Activated naive CD8-positive, alpha-beta T cell treated with anti-CD3 and anti-CD28 coated beads for 36 hours (primary cell): Measurements from ENCODE around the gene CCDC178. TPM values are rescaled to one million over a fixed set of nuclear protein-coding genes. Genes with fewer than 3 reads are reported as not detected.
"Not testable (repeated sequence)": the region's sequence is repeated elsewhere in the genome, so short reads cannot be mapped to it uniquely, and the experiment has no call there.

Experiments used
- DNase-seq: peaks from one replicate; pipeline ENCODE4 v3.0.0; 2021
- H3K27ac Mint-ChIP-seq: one replicate; pipeline ENCODE4 v1.8.0; 2022; ENCODE audit warnings: mild to moderate bottlenecking, moderate library complexity, mixed read lengths
- H3K27me3 Mint-ChIP-seq: one replicate; pipeline ENCODE4 v1.8.0; 2022; ENCODE audit warnings: mild to moderate bottlenecking, mixed read lengths
- H3K36me3 Mint-ChIP-seq: one replicate; pipeline ENCODE4 v1.8.0; 2021; ENCODE audit warnings: mild to moderate bottlenecking, mixed read lengths
- H3K4me1 Mint-ChIP-seq: one replicate; pipeline ENCODE4 v1.8.0; 2021; ENCODE audit warnings: mixed read lengths
- H3K4me3 Mint-ChIP-seq: one replicate; pipeline ENCODE4 v1.8.0; 2022; ENCODE audit warnings: mild to moderate bottlenecking, moderate library complexity, mixed read lengths
- H3K9me3 Mint-ChIP-seq: one replicate; pipeline ENCODE4 v1.8.0; 2022; ENCODE audit warnings: mixed read lengths
- total RNA-seq, 2 experiments: library from RNA; stranded (reverse); gene quantifications; one replicate each; pipeline ENCODE4 v1.2.3, GENCODE V29; 2021

CCDC178 gene
- total RNA-seq, 2 experiments from 2014 or later = not detected

DNA sequence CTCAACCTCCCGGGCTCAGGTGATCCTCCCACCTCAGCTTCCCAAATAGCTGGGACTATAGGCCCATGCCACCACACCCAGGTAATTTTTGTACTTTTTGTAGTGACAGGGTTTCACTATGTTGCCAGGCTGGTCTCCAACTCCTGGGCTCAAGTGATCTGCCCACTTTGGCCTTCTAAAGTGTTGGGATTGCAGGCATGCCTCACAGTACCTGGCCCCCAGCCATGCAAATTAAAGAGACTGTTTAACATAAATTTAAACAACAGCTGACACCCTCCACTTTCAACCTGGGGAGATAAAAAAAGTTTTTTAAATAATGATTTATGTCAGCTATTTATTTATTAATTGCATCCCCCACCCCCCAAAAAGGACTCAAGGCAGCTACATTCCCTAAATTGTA, 234.7 kb downstream of the CCDC178 start:
- Mint-ChIP-seq H3K9me3 (no peaks in the 10 kb centered on the region), H3K4me3 (no peak overlapping the region), H3K36me3 (no peaks in the 10 kb centered on the region), H3K4me1 (no peaks in the 10 kb centered on the region), H3K27ac (no peak overlapping the region), H3K27me3 (no peaks in the 10 kb centered on the region)
- no peak for DNase-seq

DNA sequence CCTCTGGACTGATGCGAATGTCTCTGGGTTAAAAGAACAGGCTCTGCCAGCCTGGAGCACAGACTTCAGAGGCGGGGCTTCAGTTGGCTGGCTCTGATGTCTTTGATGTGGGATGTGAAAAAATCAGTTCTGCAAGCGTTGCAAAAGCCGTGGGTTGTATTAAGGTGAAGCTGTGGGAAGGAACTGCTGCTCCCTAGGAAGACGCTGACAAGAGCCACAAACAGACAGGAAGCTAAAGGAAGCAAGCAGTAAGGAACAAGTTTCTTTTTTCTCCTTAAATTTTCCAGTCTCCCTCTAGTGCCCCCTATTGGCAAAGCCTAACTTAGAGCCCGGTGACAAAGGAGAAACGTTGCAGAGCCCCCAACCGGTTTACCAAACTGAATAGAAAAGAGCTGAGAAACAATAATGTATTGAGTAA, 239.0 kb downstream of the CCDC178 start:
- Mint-ChIP-seq H3K27ac (no peak overlapping the region), H3K27me3 (no peaks in the 10 kb centered on the region), H3K36me3 (no peaks in the 10 kb centered on the region), H3K9me3 (no peaks in the 10 kb centered on the region), H3K4me1 (no peaks in the 10 kb centered on the region), H3K4me3 (no peak overlapping the region)
- DNase-seq = no peak

DNA sequence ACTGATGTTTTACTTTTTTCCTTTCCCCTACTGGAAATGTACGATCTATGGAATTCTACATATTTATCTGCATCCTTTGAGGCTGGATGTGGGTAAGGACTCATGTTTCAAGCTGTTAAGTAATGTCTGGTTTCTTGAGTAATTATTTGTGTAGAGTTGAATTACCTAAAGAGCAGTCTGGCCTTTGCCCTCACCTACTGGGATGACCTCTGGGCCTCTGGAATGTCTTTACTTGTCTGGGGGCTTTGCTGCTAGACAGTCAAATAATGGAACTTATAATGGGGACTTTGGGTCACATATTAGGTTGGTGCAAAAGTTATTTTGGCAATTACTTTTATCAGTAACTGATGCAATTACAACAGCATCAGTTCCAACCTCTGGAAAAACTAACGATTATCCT, 244.7 kb downstream of the CCDC178 start:
- Mint-ChIP-seq H3K27ac (no peak overlapping the region), H3K36me3 (no peaks in the 10 kb centered on the region), H3K4me1 (no peaks in the 10 kb centered on the region), H3K27me3 (no peaks in the 10 kb centered on the region), H3K4me3 (no peak overlapping the region), H3K9me3 (no peaks in the 10 kb centered on the region)
- no peak for DNase-seq

- no peak for DNase-seq
- H3K27me3 Mint-ChIP-seq = no peaks in the 10 kb centered on the region
- no peaks in the 10 kb centered on the region for H3K9me3 Mint-ChIP-seq
- H3K4me1 Mint-ChIP-seq = no peaks in the 10 kb centered on the region
- H3K27ac Mint-ChIP-seq = no peak overlapping the region
- H3K4me3 Mint-ChIP-seq = no peak overlapping the region
- no peaks in the 10 kb centered on the region for H3K36me3 Mint-ChIP-seq
Observed at GRCh38 chr18:33194793-33195192, 245.7 kb downstream of the CCDC178 start.

DNA sequence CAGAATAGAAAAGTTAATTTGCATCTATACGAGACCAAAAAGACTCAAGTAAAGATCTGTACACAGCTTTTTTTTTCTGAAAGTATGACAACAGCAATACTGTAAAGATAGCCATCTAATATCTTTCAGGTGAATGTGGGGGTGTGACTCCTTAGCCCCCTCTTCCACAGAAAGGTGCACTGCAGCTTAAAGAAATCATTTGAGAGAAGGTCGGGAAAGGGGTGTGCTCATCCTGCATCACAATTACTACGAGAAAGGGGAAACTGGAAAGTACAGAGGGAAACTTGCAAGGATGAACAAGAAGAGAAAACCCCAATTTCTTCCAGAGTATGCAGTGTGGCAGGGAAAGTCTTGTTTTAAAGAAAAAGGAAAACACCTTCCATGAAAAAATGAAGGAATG, 255.6 kb downstream of the CCDC178 start:
- no peaks in the 10 kb centered on the region for H3K4me1 Mint-ChIP-seq
- H3K27me3 Mint-ChIP-seq = no peaks in the 10 kb centered on the region
- no peak overlapping the region for H3K27ac Mint-ChIP-seq
- peaks cover 1% of the 10 kb centered on the region for H3K9me3 Mint-ChIP-seq
- no peaks in the 10 kb centered on the region for H3K36me3 Mint-ChIP-seq
- DNase-seq = no peak
- H3K4me3 Mint-ChIP-seq = no peak overlapping the region

GRCh38 chr18:33184175-33184574, 256.3 kb downstream of the CCDC178 start:
- peaks cover 1% of the 10 kb centered on the region for H3K9me3 Mint-ChIP-seq
- no peak overlapping the region for H3K4me3 Mint-ChIP-seq
- no peaks in the 10 kb centered on the region for H3K36me3 Mint-ChIP-seq
- DNase-seq = no peak
- no peak overlapping the region for H3K27ac Mint-ChIP-seq
- H3K4me1 Mint-ChIP-seq = no peaks in the 10 kb centered on the region
- H3K27me3 Mint-ChIP-seq = no peaks in the 10 kb centered on the region

DNA sequence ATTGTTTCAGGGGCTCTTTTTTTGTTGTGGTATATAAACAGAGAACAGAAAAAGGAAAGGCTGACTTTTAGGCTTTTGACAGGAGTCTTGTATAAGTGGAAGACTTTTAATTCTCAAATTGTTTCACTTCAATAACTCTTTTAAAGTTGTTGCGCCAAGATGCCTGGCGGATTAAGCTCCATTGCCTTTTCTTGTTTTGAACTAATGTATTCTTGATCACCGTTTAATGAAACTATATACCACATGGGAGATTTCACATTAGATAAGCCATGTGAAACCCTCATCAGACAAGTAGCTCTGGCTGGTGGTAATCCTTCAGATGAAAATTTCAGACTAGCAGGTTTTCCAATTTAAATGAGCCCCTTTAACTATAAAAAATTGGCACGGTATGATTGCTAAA, 257.4 kb downstream of the CCDC178 start:
- Mint-ChIP-seq H3K27ac (no peak overlapping the region), H3K9me3 (no peaks in the 10 kb centered on the region), H3K4me3 (no peak overlapping the region), H3K27me3 (no peaks in the 10 kb centered on the region), H3K36me3 (no peaks in the 10 kb centered on the region), H3K4me1 (no peaks in the 10 kb centered on the region)
- no peak for DNase-seq

DNA sequence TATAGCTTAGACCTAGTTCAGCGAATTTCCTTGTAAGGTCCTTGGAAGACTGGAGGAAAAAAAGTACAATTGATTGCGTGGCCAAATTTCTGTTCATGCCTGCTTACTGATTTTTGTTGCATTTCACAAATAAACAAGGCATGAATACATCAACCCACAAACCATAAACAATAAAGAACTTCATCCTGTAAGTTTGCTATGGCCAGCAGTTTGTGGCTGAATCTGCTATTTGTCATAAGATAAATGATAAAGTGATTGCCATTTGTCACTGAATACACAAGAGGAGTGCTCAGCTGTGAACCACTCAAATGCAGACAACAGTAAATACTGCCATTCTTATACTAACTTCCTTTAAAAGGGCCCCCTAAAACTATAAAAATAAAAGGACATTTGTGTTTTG, 259.5 kb downstream of the CCDC178 start:
- Mint-ChIP-seq H3K27me3 (no peaks in the 10 kb centered on the region), H3K9me3 (no peaks in the 10 kb centered on the region), H3K4me1 (no peaks in the 10 kb centered on the region), H3K4me3 (no peak overlapping the region), H3K36me3 (no peaks in the 10 kb centered on the region), H3K27ac (no peak overlapping the region)
- DNase-seq = no peak

DNA sequence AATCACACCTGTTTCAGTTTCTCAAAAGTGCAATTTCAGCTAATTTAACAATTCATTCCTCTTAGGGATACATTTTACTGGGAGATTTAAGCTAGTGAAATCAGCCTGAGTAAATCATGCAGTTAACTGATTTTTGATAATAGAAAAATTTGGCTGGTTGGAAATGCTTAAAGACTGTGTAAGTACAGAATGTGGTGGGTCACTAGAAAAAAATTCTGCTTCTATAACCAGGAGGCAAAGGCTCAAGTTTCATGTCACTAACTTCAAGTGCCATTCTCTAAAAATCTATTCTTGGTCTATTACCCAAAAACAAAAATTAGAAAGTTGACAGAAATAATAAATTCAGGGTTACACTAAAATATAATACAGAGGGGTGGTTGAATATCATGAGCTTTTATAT, 271.3 kb downstream of the CCDC178 start:
- no peak overlapping the region for H3K4me3 Mint-ChIP-seq
- H3K9me3 Mint-ChIP-seq = peaks cover 5% of the 10 kb centered on the region
- no peaks in the 10 kb centered on the region for H3K36me3 Mint-ChIP-seq
- no peaks in the 10 kb centered on the region for H3K4me1 Mint-ChIP-seq
- no peaks in the 10 kb centered on the region for H3K27me3 Mint-ChIP-seq
- DNase-seq = no peak
- no peak overlapping the region for H3K27ac Mint-ChIP-seq

- H3K9me3 Mint-ChIP-seq, H3K36me3 Mint-ChIP-seq, H3K4me3 Mint-ChIP-seq, H3K27me3 Mint-ChIP-seq, H3K4me1 Mint-ChIP-seq, DNase-seq, H3K27ac Mint-ChIP-seq: not testable (repeated sequence)
Observed at GRCh38 chr18:33164121-33164520, 276.4 kb downstream of the CCDC178 start.

DNA sequence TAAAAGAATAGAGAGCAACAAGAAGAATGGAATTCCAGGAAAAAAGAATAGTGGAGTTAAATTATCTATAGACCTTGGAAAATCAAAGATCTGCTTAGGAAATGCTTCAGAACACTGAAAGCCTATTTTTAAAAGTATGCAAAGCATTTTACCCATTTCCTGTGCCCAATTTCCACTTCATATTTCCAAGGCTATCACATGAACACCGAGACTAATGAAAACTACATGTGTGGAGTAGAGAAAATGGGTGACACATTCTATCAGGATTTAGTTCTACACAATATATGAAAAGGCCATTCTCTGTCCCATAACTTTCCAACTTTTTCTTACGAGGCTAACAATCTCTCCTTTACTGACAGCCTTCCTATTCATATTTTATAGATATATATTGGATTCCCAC, 279.4 kb downstream of the CCDC178 start:
- no peaks in the 10 kb centered on the region for H3K9me3 Mint-ChIP-seq
- H3K36me3 Mint-ChIP-seq = no peaks in the 10 kb centered on the region
- no peaks in the 10 kb centered on the region for H3K27me3 Mint-ChIP-seq
- DNase-seq = no peak
- H3K4me1 Mint-ChIP-seq = no peaks in the 10 kb centered on the region
- H3K27ac Mint-ChIP-seq = no peak overlapping the region
- H3K4me3 Mint-ChIP-seq = no peak overlapping the region

GRCh38 chr18:33159151-33159550, 281.4 kb downstream of the CCDC178 start:
- H3K36me3 Mint-ChIP-seq = no peaks in the 10 kb centered on the region
- H3K9me3 Mint-ChIP-seq = peaks cover 2% of the 10 kb centered on the region
- H3K4me3 Mint-ChIP-seq = no peak overlapping the region
- H3K27me3 Mint-ChIP-seq = no peaks in the 10 kb centered on the region
- no peak for DNase-seq
- no peak overlapping the region for H3K27ac Mint-ChIP-seq
- no peaks in the 10 kb centered on the region for H3K4me1 Mint-ChIP-seq

GRCh38 chr18:33157893-33158292, 282.6 kb downstream of the CCDC178 start:
- no peaks in the 10 kb centered on the region for H3K36me3 Mint-ChIP-seq
- no peaks in the 10 kb centered on the region for H3K27me3 Mint-ChIP-seq
- no peak overlapping the region for H3K4me3 Mint-ChIP-seq
- no peak overlapping the region for H3K27ac Mint-ChIP-seq
- H3K4me1 Mint-ChIP-seq = no peaks in the 10 kb centered on the region
- no peak for DNase-seq
- peaks cover 2% of the 10 kb centered on the region for H3K9me3 Mint-ChIP-seq

- no peak overlapping the region for H3K4me3 Mint-ChIP-seq
- peaks cover 2% of the 10 kb centered on the region for H3K9me3 Mint-ChIP-seq
- H3K27ac Mint-ChIP-seq = no peak overlapping the region
- H3K27me3 Mint-ChIP-seq = no peaks in the 10 kb centered on the region
- no peak for DNase-seq
- no peaks in the 10 kb centered on the region for H3K4me1 Mint-ChIP-seq
- H3K36me3 Mint-ChIP-seq = no peaks in the 10 kb centered on the region
Observed at GRCh38 chr18:33156906-33157470, 283.5 kb downstream of the CCDC178 start.

DNA sequence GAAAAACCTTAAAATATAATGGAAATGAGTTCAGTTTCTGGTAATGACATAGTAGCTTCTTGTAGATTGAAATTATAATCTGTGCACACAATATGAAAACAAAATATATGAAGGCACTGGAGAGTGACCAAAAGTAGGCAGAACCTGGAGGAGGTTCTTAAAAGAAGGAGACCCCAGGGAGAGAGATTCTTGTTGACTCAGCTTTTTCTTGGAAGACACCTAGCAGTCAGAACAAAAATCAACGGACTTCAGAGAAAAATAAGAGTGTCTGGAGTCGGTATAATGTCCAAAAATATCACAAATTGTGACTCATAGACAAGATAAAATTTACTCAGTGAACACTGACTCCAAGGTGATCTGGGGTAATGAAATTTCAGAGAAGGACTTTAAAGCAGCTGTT, 286.5 kb downstream of the CCDC178 start:
- DNase-seq = no peak
- Mint-ChIP-seq H3K9me3 (peaks cover 2% of the 10 kb centered on the region), H3K27ac (no peak overlapping the region), H3K27me3 (no peaks in the 10 kb centered on the region), H3K4me1 (no peaks in the 10 kb centered on the region), H3K36me3 (no peaks in the 10 kb centered on the region), H3K4me3 (no peak overlapping the region)

GRCh38 chr18:33152376-33152775, 288.1 kb downstream of the CCDC178 start:
- H3K4me1 Mint-ChIP-seq = no peaks in the 10 kb centered on the region
- DNase-seq = no peak
- no peak overlapping the region for H3K27ac Mint-ChIP-seq
- H3K9me3 Mint-ChIP-seq = peaks cover 4% of the 10 kb centered on the region
- no peaks in the 10 kb centered on the region for H3K36me3 Mint-ChIP-seq
- no peaks in the 10 kb centered on the region for H3K27me3 Mint-ChIP-seq
- no peak overlapping the region for H3K4me3 Mint-ChIP-seq

DNA sequence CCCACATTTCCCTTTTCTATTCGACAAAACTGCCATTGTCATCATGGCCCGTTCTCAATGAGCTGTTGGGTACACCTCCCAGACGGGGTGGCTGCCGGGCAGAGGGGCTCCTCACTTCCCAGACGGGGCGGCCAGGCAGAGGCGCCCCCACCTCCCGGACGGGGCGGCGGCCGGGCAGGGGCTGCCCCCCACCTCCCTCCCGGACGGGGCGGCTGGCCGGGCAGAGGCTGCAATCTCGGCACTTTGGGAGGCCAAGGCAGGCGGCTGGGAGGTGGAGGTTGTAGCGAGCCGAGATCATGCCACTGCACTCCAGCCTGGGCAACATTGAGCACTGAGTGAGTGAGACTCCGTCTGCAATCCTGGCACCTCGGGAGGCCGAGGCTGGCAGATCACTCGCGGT, 292.7 kb downstream of the CCDC178 start:
- not testable (repeated sequence) for H3K27ac Mint-ChIP-seq, H3K4me1 Mint-ChIP-seq

More for the DNA sequence above, 292.7 kb downstream of the CCDC178 start:
- H3K27me3 Mint-ChIP-seq, H3K4me3 Mint-ChIP-seq, DNase-seq, H3K36me3 Mint-ChIP-seq, H3K9me3 Mint-ChIP-seq: not testable (repeated sequence)
